IMR-90 (cell line): Measurements from ENCODE around the gene CIRBP. TPM values are rescaled to one million over a fixed set of nuclear protein-coding genes. Genes with fewer than 3 reads are reported as not detected.

Experiments
- ATAC-seq: fragments of 200-7000 bp; cut with Tn5 transposase; 2 replicates; pipeline ENCODE4 v1.9.1; 2020; ENCODE audit warnings: low read depth, mild to moderate bottlenecking, moderate library complexity
- BruUV-seq: library from RNA; stranded (reverse); fragments of 400-500 nt; replicated peaks from 2 replicates; lab custom pipeline; 2021; lab: Mats Ljungman, UMichigan
- CTCF ChIA-PET: fragments of 300-600 bp; formaldehyde crosslinking; extraction: SDS; loops from one replicate; lab custom pipeline; 2021; ENCODE audit warnings: antibody characterized with exemption; lab: Yijun Ruan, JAX
- POLR2A ChIA-PET: fragments of 300-600 bp; sonication (Branson Sonifier 250); formaldehyde crosslinking; loops from one replicate; lab custom pipeline; 2022; ENCODE audit warnings: antibody characterized with exemption; ENCODE audit not compliant: unreplicated experiment; lab: Charles Lee
- DNase-seq: peaks from one replicate; pipeline ENCODE4 v3.0.0; 2013
- H2AFZ ChIP-seq: replicated peaks from 2 replicates; pipeline ENCODE3; 2013; ENCODE audit warnings: low read length, mild to moderate bottlenecking; ENCODE audit not compliant: poor library complexity
- H2AK5ac ChIP-seq: 2 replicates; pipeline ENCODE4 v1.6.1; 2013; ENCODE audit warnings: low read depth, low read length, inconsistent platforms
- H2AK9ac ChIP-seq: replicated peaks from 2 replicates; pipeline ENCODE3; 2013; ENCODE audit warnings: mild to moderate bottlenecking, low read depth, low read length, moderate library complexity; ENCODE audit not compliant: poor library complexity
- H2BK120ac ChIP-seq: 2 replicates; pipeline ENCODE4 v1.6.1; 2013; ENCODE audit warnings: low read depth, low read length, inconsistent platforms
- H2BK15ac ChIP-seq: 3 replicates; pipeline ENCODE4 v1.6.1; 2013; ENCODE audit warnings: low read depth, low read length, inconsistent platforms
- H2BK20ac ChIP-seq: 2 replicates; pipeline ENCODE4 v1.6.1; 2013; ENCODE audit warnings: low read depth, mild to moderate bottlenecking, inconsistent platforms, low read length, moderate library complexity
- H2BK5ac ChIP-seq: 2 replicates; pipeline ENCODE4 v1.6.1; 2013; ENCODE audit warnings: mild to moderate bottlenecking, low read depth, low read length, inconsistent platforms; ENCODE audit not compliant: poor library complexity, severe bottlenecking
- H3K14ac ChIP-seq: replicated peaks from 2 replicates; pipeline ENCODE4 v1.6.1; 2013; ENCODE audit warnings: low read depth, low read length, inconsistent platforms
- H3K18ac ChIP-seq: 2 replicates; pipeline ENCODE4 v1.6.1; 2013; ENCODE audit warnings: low read depth, low read length, control low read depth
- H3K23ac ChIP-seq: 2 replicates; pipeline ENCODE4 v1.6.1; 2013; ENCODE audit warnings: low read depth, low read length, inconsistent platforms
- H3K27ac ChIP-seq: 2 replicates; pipeline ENCODE4 v1.5.1; 2013; ENCODE audit warnings: mild to moderate bottlenecking, control low read depth, low read length; ENCODE audit not compliant: insufficient read depth
- H3K27me3 ChIP-seq: 2 replicates; pipeline ENCODE4 v1.6.1; 2013; ENCODE audit warnings: low read length; ENCODE audit not compliant: control insufficient read depth, insufficient read depth
- H3K36me3 ChIP-seq: 2 replicates; pipeline ENCODE4 v1.6.1; 2013; ENCODE audit warnings: low read length, mixed read lengths; ENCODE audit not compliant: control insufficient read depth, insufficient read depth
- H3K4ac ChIP-seq: 2 replicates; pipeline ENCODE4 v1.6.1; 2013; ENCODE audit warnings: low read depth, low read length, inconsistent platforms
- H3K4me1 ChIP-seq: 2 replicates; pipeline ENCODE4 v1.6.1; 2013; ENCODE audit warnings: low read length, mixed read lengths; ENCODE audit not compliant: control insufficient read depth, insufficient read depth
- H3K4me2 ChIP-seq: 2 replicates; pipeline ENCODE4 v1.6.1; 2013; ENCODE audit warnings: low read depth, mild to moderate bottlenecking, control low read depth, low read length, moderate library complexity
- H3K4me3 ChIP-seq: 2 replicates; pipeline ENCODE4 v1.5.1; 2013; ENCODE audit warnings: low read depth, mild to moderate bottlenecking, control low read depth, low read length, moderate library complexity; ENCODE audit not compliant: insufficient read depth
- H3K56ac ChIP-seq: 2 replicates; pipeline ENCODE4 v1.6.1; 2013; ENCODE audit warnings: low read length, inconsistent platforms; ENCODE audit not compliant: insufficient read depth; ENCODE audit errors: extremely low read depth
- H3K79me1 ChIP-seq, 2 experiments: 2 replicates each; pipeline ENCODE4 v1.6.1; 2013; ENCODE audit warnings: low read length in 2 of 2, inconsistent platforms in 1 of 2, low read depth in 1 of 2
- H3K9ac ChIP-seq: 2 replicates; pipeline ENCODE4 v1.6.1; 2013; ENCODE audit warnings: low read depth, low read length, control low read depth
- H3K9me1 ChIP-seq: 2 replicates; pipeline ENCODE4 v1.6.1; 2013; ENCODE audit warnings: low read length, inconsistent platforms; ENCODE audit not compliant: insufficient read depth
- H3K9me3 ChIP-seq: 2 replicates; pipeline ENCODE4 v1.6.1; 2013; ENCODE audit warnings: low read length; ENCODE audit not compliant: control insufficient read depth, insufficient read depth
- H4K20me1 ChIP-seq: 2 replicates; pipeline ENCODE4 v1.6.1; 2013; ENCODE audit warnings: low read length, inconsistent platforms; ENCODE audit not compliant: insufficient read depth
- H4K5ac ChIP-seq: 2 replicates; pipeline ENCODE4 v1.6.1; 2013; ENCODE audit warnings: mild to moderate bottlenecking, low read depth, low read length, control low read depth
- H4K8ac ChIP-seq, 2 experiments: 2 replicates each; pipeline ENCODE4 v1.6.1; 2013; ENCODE audit warnings: low read depth in 2 of 2, low read length in 2 of 2, control low read depth in 1 of 2, inconsistent platforms in 1 of 2
- H4K91ac ChIP-seq: 2 replicates; pipeline ENCODE4 v1.6.1; 2013; ENCODE audit warnings: low read depth, low read length, inconsistent platforms; ENCODE audit not compliant: insufficient read depth
- CHD1 ChIP-seq: IDR thresholded peaks from 2 replicates; pipeline ENCODE4 v1.6.1; 2012; ENCODE audit warnings: low read depth, low read length, improper control_type of control experiment
- FOS ChIP-seq: fragments of 150-350 bp; IDR thresholded peaks from 2 replicates; pipeline ENCODE4 v1.6.1; 2016; ENCODE audit warnings: low read depth, low read length
- MAZ ChIP-seq: IDR thresholded peaks from 2 replicates; pipeline ENCODE4 v1.6.1; 2012; ENCODE audit warnings: low read depth, mild to moderate bottlenecking, low read length, improper control_type of control experiment, moderate library complexity, borderline replicate concordance
- MXI1 ChIP-seq: IDR thresholded peaks from 2 replicates; pipeline ENCODE4 v1.6.1; 2012; ENCODE audit warnings: low read depth, mild to moderate bottlenecking, low read length, moderate library complexity, borderline replicate concordance
- POLR2A ChIP-seq: IDR thresholded peaks from 2 replicates; pipeline ENCODE4 v1.6.1; 2012; ENCODE audit warnings: mild to moderate bottlenecking, low read depth, low read length
- RFX5 ChIP-seq: IDR thresholded peaks from 2 replicates; pipeline ENCODE4 v1.8.0; 2012; ENCODE audit warnings: low read depth, mild to moderate bottlenecking, low read length, moderate library complexity
- WGBS, 2 experiments: methylation state at CpG; one replicate each; pipeline versions ENCODE4 v1.1.5 to v1.1.7; 2013; ENCODE audit warnings: missing lambda C conversion rate in 2 of 2; ENCODE audit not compliant: insufficient read length in 1 of 2; ENCODE audit errors: extremely low coverage in 2 of 2; 5-methylcytosine and 5-hydroxymethylcytosine counted together
- dilution Hi-C: fragments of 300-500 bp; cut with HindIII; formaldehyde crosslinking; loops from one replicate; pipeline ENCODE4 v1.14.3; 2018; ENCODE audit warnings: low sequenced_read_pairs; ENCODE audit not compliant: unreplicated experiment
- in situ Hi-C: fragments of 300-500 bp; cut with MboI; formaldehyde crosslinking; loops from 3 replicates; pipeline ENCODE4 v1.14.3; 2019; ENCODE audit warnings: low sequenced_read_pairs, inconsistent platforms, mixed read lengths
- intact Hi-C: fragments of 100-400 bp; cut with micrococcal nuclease; formaldehyde crosslinking; loops from 2 replicates; pipeline ENCODE4 v1.10.0; 2022
- polyA plus RNA-seq, 3 experiments: library from polyadenylated mRNA; depleted of rRNA; stranded (reverse); fragments of >200 nt; gene quantifications; 2 replicates each; pipeline ENCODE4 v1.2.3, GENCODE V29; 2012; ENCODE audit warnings: low replicate concordance in 1 of 3
- total RNA-seq: library from RNA; depleted of rRNA; stranded (reverse); fragments of >200 nt; gene quantifications from 2 replicates; pipeline ENCODE4 v1.2.3, GENCODE V29; 2012

The CIRBP gene
- total and polyA plus RNA-seq, 2 of the 4 experiments (the other 2 are of a cell fraction): 299 to 542 TPM

GRCh38 chr19:1266129-1266915 lies 2.8 kb upstream of the CIRBP start:
- TF ChIP-seq MAZ (peak; percentile 90), CHD1 (peak; percentile 80; the same call in 1 of the 2 replicates), POLR2A (peak; percentile 14; the same call in 1 of the 2 replicates), MXI1 (peak; percentile 16; the same call in 1 of the 2 replicates), RFX5 (no peak), FOS (no peak)

More at GRCh38 chr19:1266129-1266915, 2.8 kb upstream of the CIRBP start:
- peak overlapping the region; percentile 99 for H2BK5ac ChIP-seq
- peak overlapping the region; percentile 86 for H3K56ac ChIP-seq
- peak overlapping the region; percentile 87 for H3K4me2 ChIP-seq
- peak overlapping the region; percentile 83 for H3K18ac ChIP-seq
- DNase-seq (peak; percentile 78), ATAC-seq (peak; percentile 49)
- H3K4me1 ChIP-seq: peaks cover 55% of the 10 kb centered on the region
- intact Hi-C loops (loop anchor here (1.0 to 2.0 kb wide), 4 partner anchors 13 to 46 kb away; partner anchors contain the start of gene MIDN), dilution Hi-C loops (no loop called here), in situ Hi-C loops (no loop called here)
- peak overlapping the region; percentile 90; the same call in 1 of the 3 replicates for H2BK15ac ChIP-seq
- peak overlapping the region; percentile 92 for H2BK20ac ChIP-seq
- peaks cover 11% of the 10 kb centered on the region for H3K9me1 ChIP-seq
- H3K4me3 ChIP-seq: peak overlapping the region; percentile 61
- peak overlapping the region; percentile 63 for H3K9ac ChIP-seq
- H3K9me3 ChIP-seq: no peaks in the 10 kb centered on the region
- H2AFZ ChIP-seq: peak overlapping the region; percentile 90
- ChIA-PET CTCF (interaction anchor here (0.5 to 3.5 kb wide), 7 partner anchors 11 to 621 kb away, joined by 3 to 64 read pairs (median 4); partner anchors contain the start of gene ATP5F1D), POLR2A (interaction anchor here (0.6 to 1.8 kb wide), 8 partner anchors 9 to 175 kb away, joined by 3 to 24 read pairs (median 6); partner anchors contain the start of gene FAM174C)
- peak overlapping the region; percentile 99 for H3K4ac ChIP-seq
- peak overlapping the region; percentile 81 for H2BK120ac ChIP-seq
- peak overlapping the region; percentile 98 for H2AK9ac ChIP-seq
- H4K8ac ChIP-seq: peak overlapping the region; percentile 89 to 96
- H4K91ac ChIP-seq: peak overlapping the region; percentile 98
- peaks cover 6% of the 10 kb centered on the region for H3K36me3 ChIP-seq
- H3K27me3 ChIP-seq: no peaks in the 10 kb centered on the region
- peak overlapping the region; percentile 79 for H4K5ac ChIP-seq
- H3K27ac ChIP-seq: peak overlapping the region; percentile 93
- H3K14ac ChIP-seq: peak overlapping the region; percentile 93
- BruUV-seq: no TSS peak
- peaks cover 33% of the 10 kb centered on the region for H4K20me1 ChIP-seq
- WGBS, 2 experiments: 2% methylated on average over 33 of the region's 84 CpGs; no CpG with 5 or more reads in 1 of the 2 experiments
- peak overlapping the region; percentile 93 for H3K23ac ChIP-seq
- peaks cover 5 to 66% of the 10 kb centered on the region in 2 experiments; a peak in 3 of 4 replicates for H3K79me1 ChIP-seq
- peak overlapping the region; percentile 99 for H2AK5ac ChIP-seq
